Bone marrow (tissue), 2 donors: ENCODE results near the gene ATP10B.

Experiments used
- DNase-seq, 2 donors: peaks; one replicate each; lab custom pipeline; 2025; lab: John Stamatoyannopoulos, UW

The ATP10B gene

GRCh38 chr5:160513485-160513884 lies 338.5 kb downstream of the ATP10B start:
- no peak for DNase-seq
